Left ventricle myocardium inferior (tissue), 1 donor: ENCODE results near the gene CYP2C19. TPM values are rescaled to one million over a fixed set of nuclear protein-coding genes. Genes with fewer than 3 reads are reported as not detected.

Source experiments
- DNase-seq: peaks from one replicate; pipeline ENCODE4 v3.0.0-alpha.2; 2020
- H3K27ac ChIP-seq: fragments of 200-600 bp; replicated peaks from 2 replicates; pipeline ENCODE4 v1.8.0; 2021
- H3K27me3 ChIP-seq: fragments of 200-600 bp; 2 replicates; pipeline ENCODE4 v1.8.0; 2021; ENCODE audit warnings: low read depth
- H3K36me3 ChIP-seq: fragments of 200-600 bp; 2 replicates; pipeline ENCODE4 v1.8.0; 2021
- H3K4me1 ChIP-seq: fragments of 200-600 bp; 2 replicates; pipeline ENCODE4 v1.8.0; 2021
- H3K4me3 ChIP-seq: fragments of 200-600 bp; 2 replicates; pipeline ENCODE4 v1.8.0; 2021; ENCODE audit warnings: mild to moderate bottlenecking, moderate library complexity
- H3K9me3 ChIP-seq: fragments of 200-600 bp; replicated peaks from 2 replicates; pipeline ENCODE4 v1.8.0; 2021
- intact Hi-C: fragments of 100-400 bp; cut with micrococcal nuclease; formaldehyde crosslinking; loops from one replicate; pipeline ENCODE4 v1.11.0; 2022
- long read RNA-seq: library from polyadenylated mRNA; unstranded; transcript quantifications from one replicate; pipeline ENCODE4 v2.0.0, GENCODE V29; 2021
- total RNA-seq: library from RNA; stranded (reverse); fragmentation: NEBNext Ultra II Directional; extraction: Animal tissue kit (Norgen Biotek cat#: 25700); gene quantifications from one replicate; pipeline ENCODE4 v1.2.1, GENCODE V29; 2021
- TF ChIP-seq, protein P1 (sequence below): fragments of 200-600 bp; IDR thresholded peaks from 2 replicates; pipeline ENCODE4 v1.8.0; 2021; ENCODE audit warnings: antibody characterized with exemption, mild to moderate bottlenecking, borderline replicate concordance
- donor health status: DM: no; HTN: yes; CAD: no; lungs with severe emphysema.

Gene CYP2C19
- total RNA-seq: not detected
- long read RNA-seq: 0 reads

- intact Hi-C loops: no loop called here
- DNase-seq: no peak
- H3K36me3 ChIP-seq: no peaks in the 10 kb centered on the region
- no peaks in the 10 kb centered on the region for H3K4me1 ChIP-seq
- no peak within 1 kb of the TSS for H3K4me3 ChIP-seq
- H3K27me3 ChIP-seq: no peaks in the 10 kb centered on the region
- no peaks in the 10 kb centered on the region for H3K9me3 ChIP-seq
- TF ChIP-seq, protein P1, sequence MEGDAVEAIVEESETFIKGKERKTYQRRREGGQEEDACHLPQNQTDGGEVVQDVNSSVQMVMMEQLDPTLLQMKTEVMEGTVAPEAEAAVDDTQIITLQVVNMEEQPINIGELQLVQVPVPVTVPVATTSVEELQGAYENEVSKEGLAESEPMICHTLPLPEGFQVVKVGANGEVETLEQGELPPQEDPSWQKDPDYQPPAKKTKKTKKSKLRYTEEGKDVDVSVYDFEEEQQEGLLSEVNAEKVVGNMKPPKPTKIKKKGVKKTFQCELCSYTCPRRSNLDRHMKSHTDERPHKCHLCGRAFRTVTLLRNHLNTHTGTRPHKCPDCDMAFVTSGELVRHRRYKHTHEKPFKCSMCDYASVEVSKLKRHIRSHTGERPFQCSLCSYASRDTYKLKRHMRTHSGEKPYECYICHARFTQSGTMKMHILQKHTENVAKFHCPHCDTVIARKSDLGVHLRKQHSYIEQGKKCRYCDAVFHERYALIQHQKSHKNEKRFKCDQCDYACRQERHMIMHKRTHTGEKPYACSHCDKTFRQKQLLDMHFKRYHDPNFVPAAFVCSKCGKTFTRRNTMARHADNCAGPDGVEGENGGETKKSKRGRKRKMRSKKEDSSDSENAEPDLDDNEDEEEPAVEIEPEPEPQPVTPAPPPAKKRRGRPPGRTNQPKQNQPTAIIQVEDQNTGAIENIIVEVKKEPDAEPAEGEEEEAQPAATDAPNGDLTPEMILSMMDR: no peak
- H3K27ac ChIP-seq: no peak within 1 kb of the TSS
These were observed at the start of gene CYP2C19 for GRCh38 chr10:94762393-94762792. Gene CYP2C19 (plus strand): TSS chr10:94762681. CDS start chr10:94762706, 25 bp downstream.

GRCh38 chr10:94725871-94726270 lies 36.6 kb upstream of the CYP2C19 start:
- Histone ChIP-seq H3K9me3 (peaks cover 5% of the 10 kb centered on the region), H3K27me3 (no peaks in the 10 kb centered on the region), H3K4me3 (no peak overlapping the region), H3K36me3 (no peaks in the 10 kb centered on the region), H3K4me1 (no peaks in the 10 kb centered on the region), H3K27ac (no peak overlapping the region)
- DNase-seq: no peak
- intact Hi-C loops: no loop called here
- TF ChIP-seq, protein P1: no peak

- Histone ChIP-seq H3K9me3 (peaks cover 24% of the 10 kb centered on the region), H3K27ac (no peak overlapping the region), H3K27me3 (no peaks in the 10 kb centered on the region), H3K4me3 (no peak overlapping the region), H3K36me3 (no peaks in the 10 kb centered on the region), H3K4me1 (no peaks in the 10 kb centered on the region)
- no peak for DNase-seq
- TF ChIP-seq, protein P1: no peak
- intact Hi-C loops: no loop called here
These were observed 27.3 kb upstream of the CYP2C19 start for GRCh38 chr10:94735197-94735596.

DNA sequence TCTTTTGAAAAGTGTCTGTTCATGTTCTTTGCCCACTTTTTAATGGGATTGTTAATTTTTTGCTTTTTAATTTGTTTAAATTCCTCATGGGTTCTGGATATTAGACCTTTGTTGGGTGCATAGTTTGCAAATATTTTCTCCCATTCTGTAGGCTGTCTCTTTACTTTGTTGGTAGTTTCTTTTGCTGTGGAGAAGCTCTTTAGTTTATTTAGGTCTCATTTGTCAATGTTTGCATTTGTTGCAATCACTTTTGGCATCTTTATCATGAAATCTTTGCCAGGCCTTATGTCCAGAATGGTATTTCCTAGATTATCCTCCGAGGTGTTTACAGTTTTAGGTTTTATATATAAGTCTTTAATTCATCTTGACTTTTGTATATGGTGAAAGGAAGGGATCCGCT lies 23.9 kb upstream of the CYP2C19 start:
- TF ChIP-seq, protein P1: no peak
- Histone ChIP-seq H3K9me3 (peaks cover 54% of the 10 kb centered on the region), H3K27me3 (no peaks in the 10 kb centered on the region), H3K4me1 (no peaks in the 10 kb centered on the region), H3K27ac (no peak overlapping the region), H3K4me3 (no peak overlapping the region), H3K36me3 (no peaks in the 10 kb centered on the region)
- no peak for DNase-seq
- intact Hi-C loops: no loop called here

DNA sequence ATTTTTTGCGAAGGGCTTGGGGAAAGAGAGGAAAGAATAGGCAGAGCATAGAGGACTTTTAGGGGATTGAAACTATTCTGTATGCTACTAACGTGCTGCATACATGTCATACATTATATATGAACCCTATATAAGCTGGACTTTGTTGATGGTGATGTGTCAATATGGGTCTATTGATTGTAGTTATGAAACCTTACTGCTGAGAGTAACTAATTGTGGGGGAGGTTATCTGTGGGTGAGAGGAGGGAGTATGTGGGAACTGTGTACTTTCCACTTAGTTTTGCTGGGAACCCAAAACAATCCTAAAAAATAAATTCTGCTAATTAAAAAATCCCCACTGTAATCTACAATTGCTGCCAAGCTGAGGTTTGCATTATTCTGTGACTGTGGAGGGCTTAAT lies 15.3 kb upstream of the CYP2C19 start:
- no peaks in the 10 kb centered on the region for H3K36me3 ChIP-seq
- H3K4me3 ChIP-seq: no peak overlapping the region
- H3K4me1 ChIP-seq: no peaks in the 10 kb centered on the region
- intact Hi-C loops: no loop called here
- DNase-seq: no peak
- H3K27ac ChIP-seq: no peak overlapping the region
- H3K27me3 ChIP-seq: no peaks in the 10 kb centered on the region
- H3K9me3 ChIP-seq: peaks cover 28% of the 10 kb centered on the region
- TF ChIP-seq, protein P1: no peak

GRCh38 chr10:94747838-94748237 lies 14.6 kb upstream of the CYP2C19 start:
- no peak for DNase-seq
- Histone ChIP-seq H3K27me3 (no peaks in the 10 kb centered on the region), H3K4me1 (no peaks in the 10 kb centered on the region), H3K4me3 (no peak overlapping the region), H3K36me3 (no peaks in the 10 kb centered on the region), H3K27ac (no peak overlapping the region), H3K9me3 (peaks cover 25% of the 10 kb centered on the region)
- intact Hi-C loops: no loop called here
- TF ChIP-seq, protein P1: no peak
